CD4-positive, alpha-beta T cell treated with Interleukin-17A for 1 hour (primary cell): ENCODE measurements around the gene USP48.
"Not testable (repeated sequence)": the region's sequence is repeated elsewhere in the genome, so short reads cannot be mapped to it uniquely, and the experiment has no call there.

Experiments
- DNase-seq: peaks from one replicate; pipeline ENCODE4 v3.0.0-alpha.2; 2020

USP48 gene

GRCh38 chr1:21782868-21783678 is at the start of gene USP48:
Gene USP48, minus strand, starts transcription at chr1:21783149. Its CDS starts 192 bp downstream, at chr1:21782957.
- peak; percentile 97 for DNase-seq

GRCh38 chr1:21831454-21831970 is 48.6 kb upstream of the USP48 start:
- no peak for DNase-seq

- DNase-seq = no peak
These were observed 48.0 kb upstream of the USP48 start for GRCh38 chr1:21830792-21831453.

GRCh38 chr1:21829294-21829693 is 46.3 kb upstream of the USP48 start:
- DNase-seq = no peak

- DNase-seq = no peak
These were observed 45.7 kb upstream of the USP48 start for GRCh38 chr1:21828506-21829210.

GRCh38 chr1:21828075-21828474 is 45.1 kb upstream of the USP48 start:
- DNase-seq = no peak

- DNase-seq = no peak
These were observed 44.3 kb upstream of the USP48 start for GRCh38 chr1:21827141-21827679.

GRCh38 chr1:21826694-21827093 is 43.7 kb upstream of the USP48 start:
- DNase-seq = not testable (repeated sequence)

- DNase-seq = no peak
These were observed 42.4 kb upstream of the USP48 start for GRCh38 chr1:21825393-21825792.

GRCh38 chr1:21824926-21825325 is 42.0 kb upstream of the USP48 start:
- no peak for DNase-seq

GRCh38 chr1:21823980-21824702 is 41.2 kb upstream of the USP48 start:
- no peak for DNase-seq

GRCh38 chr1:21823206-21823979 is 40.4 kb upstream of the USP48 start:
- DNase-seq = no peak

- DNase-seq = no peak
These were observed 39.4 kb upstream of the USP48 start for GRCh38 chr1:21822349-21822748.

GRCh38 chr1:21821385-21822019 is 38.6 kb upstream of the USP48 start:
- DNase-seq = no peak

GRCh38 chr1:21820597-21821232 is 37.8 kb upstream of the USP48 start:
- no peak for DNase-seq

GRCh38 chr1:21818656-21819055 is 35.7 kb upstream of the USP48 start:
- peak; percentile 48 for DNase-seq

- no peak for DNase-seq
These were observed 33.8 kb upstream of the USP48 start for GRCh38 chr1:21816602-21817302.

GRCh38 chr1:21815724-21816321 is 32.9 kb upstream of the USP48 start:
- DNase-seq = peak; percentile 3

GRCh38 chr1:21814981-21815582 is 32.1 kb upstream of the USP48 start:
- no peak for DNase-seq
